ENCODE measurements around the gene STRAP.
A peak's percentile ranks its signal among the peaks of the same experiment; 100 is the strongest.
"Not testable (repeated sequence)": the region's sequence is repeated elsewhere in the genome, so short reads cannot be mapped to it uniquely, and the experiment has no call there.

Gene STRAP

GRCh38 chr12:15896867-15897266 lies 14.7 kb downstream of the STRAP start:
- no peak overlapping the region for H3K4me3 ChIP-seq (replicated peaks; ENCODE audit: low read depth, low read length)
- DNase-seq (ENCODE audit: extremely low read depth, low read depth) = no peak
- TF ChIP-seq, protein P1, sequence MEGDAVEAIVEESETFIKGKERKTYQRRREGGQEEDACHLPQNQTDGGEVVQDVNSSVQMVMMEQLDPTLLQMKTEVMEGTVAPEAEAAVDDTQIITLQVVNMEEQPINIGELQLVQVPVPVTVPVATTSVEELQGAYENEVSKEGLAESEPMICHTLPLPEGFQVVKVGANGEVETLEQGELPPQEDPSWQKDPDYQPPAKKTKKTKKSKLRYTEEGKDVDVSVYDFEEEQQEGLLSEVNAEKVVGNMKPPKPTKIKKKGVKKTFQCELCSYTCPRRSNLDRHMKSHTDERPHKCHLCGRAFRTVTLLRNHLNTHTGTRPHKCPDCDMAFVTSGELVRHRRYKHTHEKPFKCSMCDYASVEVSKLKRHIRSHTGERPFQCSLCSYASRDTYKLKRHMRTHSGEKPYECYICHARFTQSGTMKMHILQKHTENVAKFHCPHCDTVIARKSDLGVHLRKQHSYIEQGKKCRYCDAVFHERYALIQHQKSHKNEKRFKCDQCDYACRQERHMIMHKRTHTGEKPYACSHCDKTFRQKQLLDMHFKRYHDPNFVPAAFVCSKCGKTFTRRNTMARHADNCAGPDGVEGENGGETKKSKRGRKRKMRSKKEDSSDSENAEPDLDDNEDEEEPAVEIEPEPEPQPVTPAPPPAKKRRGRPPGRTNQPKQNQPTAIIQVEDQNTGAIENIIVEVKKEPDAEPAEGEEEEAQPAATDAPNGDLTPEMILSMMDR (IDR thresholded peaks at IDR 0.05; ENCODE audit: low read depth, low read length, missing control alignments) = no peak

DNA sequence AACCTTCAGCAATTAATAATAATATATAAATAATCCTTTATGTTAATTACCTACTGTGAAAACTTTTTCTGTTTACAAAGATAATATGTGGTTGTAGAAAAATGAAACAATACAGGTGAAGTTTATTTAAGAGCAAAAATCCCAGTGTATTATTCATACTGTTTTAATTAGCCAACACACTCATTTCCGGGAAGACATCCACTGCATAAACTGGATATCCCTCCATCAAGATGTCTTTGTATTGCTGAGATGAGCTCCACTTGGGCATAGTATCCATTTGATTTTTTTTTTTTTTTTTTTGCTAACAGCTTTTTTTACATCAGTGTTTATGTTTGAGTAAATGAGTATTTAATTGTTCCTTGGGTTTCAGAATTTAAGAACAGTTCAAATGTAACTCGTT lies 15.2 kb downstream of the STRAP start:
- TF ChIP-seq, protein P1 (IDR thresholded peaks at IDR 0.05; ENCODE audit: low read depth, low read length, missing control alignments) = no peak
- no peak overlapping the region for H3K4me3 ChIP-seq (replicated peaks; ENCODE audit: low read depth, low read length)
- DNase-seq (ENCODE audit: extremely low read depth, low read depth) = no peak

GRCh38 chr12:15899282-15899870 lies 17.2 kb downstream of the STRAP start:
- TF ChIP-seq, protein P1 (IDR thresholded peaks at IDR 0.05; ENCODE audit: low read depth, low read length, missing control alignments) = peak; percentile 47
- DNase-seq (ENCODE audit: extremely low read depth, low read depth) = no peak
- no peak overlapping the region for H3K4me3 ChIP-seq (replicated peaks; ENCODE audit: low read depth, low read length)

DNA sequence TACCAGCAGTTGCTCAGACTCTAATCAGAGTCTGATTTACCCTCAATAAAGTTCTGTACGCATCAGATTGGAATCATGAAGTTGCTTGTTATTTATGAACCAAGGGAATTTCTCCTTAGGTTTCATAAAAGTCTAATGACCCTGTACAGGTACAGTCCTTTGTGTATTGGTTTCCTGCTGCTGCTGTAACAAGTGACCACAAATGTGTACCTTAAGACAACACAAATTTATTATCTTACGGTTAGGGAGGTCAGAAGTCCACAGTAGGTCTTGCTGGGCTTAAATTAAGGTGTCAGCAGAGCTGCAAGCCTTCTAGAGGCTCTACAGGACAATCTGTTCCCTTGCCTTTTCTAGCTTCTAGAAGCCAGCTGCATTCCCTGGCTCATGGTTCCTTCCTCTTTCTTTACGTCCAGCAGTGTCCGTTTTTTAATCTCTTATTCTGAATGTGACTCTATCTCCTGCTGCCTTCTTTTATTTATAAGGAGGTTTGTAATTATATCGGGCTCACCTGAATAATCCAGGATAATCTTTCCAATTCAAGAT lies 22.3 kb downstream of the STRAP start:
- no peak overlapping the region for H3K4me3 ChIP-seq (replicated peaks; ENCODE audit: low read depth, low read length)
- no peak for DNase-seq (ENCODE audit: extremely low read depth, low read depth)
- TF ChIP-seq, protein P1 (IDR thresholded peaks at IDR 0.05; ENCODE audit: low read depth, low read length, missing control alignments) = no peak

- DNase-seq (ENCODE audit: extremely low read depth, low read depth) = no peak
- peak overlapping the region; percentile 67 for H3K4me3 ChIP-seq (replicated peaks; ENCODE audit: low read depth, low read length)
- TF ChIP-seq, protein P1 (IDR thresholded peaks at IDR 0.05; ENCODE audit: low read depth, low read length, missing control alignments) = no peak
Measured at GRCh38 chr12:15910468-15910863, 28.3 kb downstream of the STRAP start.

DNA sequence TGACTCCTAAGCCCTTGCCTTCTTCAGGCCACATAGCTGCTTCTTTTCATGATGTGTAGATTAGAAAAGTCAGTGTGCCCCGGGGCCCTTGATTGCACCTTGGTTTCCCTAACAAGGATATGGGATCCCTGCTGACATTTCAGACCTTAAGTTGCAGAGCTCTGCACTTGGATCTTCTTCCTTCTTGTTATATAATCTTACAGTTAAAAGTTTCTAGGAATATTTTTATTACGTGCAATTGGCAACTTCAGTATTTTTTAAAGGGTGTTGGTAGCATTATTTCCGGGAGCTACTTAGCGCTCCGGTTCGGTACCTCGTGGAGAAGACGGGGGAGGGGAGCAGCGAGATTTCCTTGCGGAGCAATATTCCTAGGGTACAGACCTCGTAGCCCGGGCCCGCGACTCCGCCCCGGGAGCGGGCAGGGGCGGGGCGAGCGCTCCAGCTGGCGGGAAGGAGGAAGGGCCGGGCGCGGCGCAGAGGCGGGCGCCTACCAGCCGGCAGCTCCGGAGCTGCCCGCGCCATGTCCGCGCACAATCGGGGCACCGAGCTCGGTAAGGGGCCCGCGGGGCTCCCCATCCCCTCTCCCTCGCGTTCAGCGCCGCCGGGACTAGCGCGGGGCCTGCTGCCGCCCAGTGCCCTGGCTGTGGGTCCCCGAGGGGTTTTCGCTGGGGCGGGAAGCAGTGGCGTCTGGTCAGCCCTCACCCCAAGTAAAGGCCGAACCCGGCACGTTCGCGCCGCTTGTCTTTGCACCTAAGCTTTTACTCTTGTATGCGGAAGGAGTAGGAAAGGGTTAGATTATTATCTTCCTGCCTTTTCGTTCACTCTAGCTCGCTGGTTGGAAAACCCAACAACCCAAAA lies 28.9 kb downstream of the STRAP start, which contains the start of gene DERA:
TSS of gene DERA (plus strand) at position 469 of the 858 bp plus-strand sequence. CDS start at position 521, 52 bp downstream.
- DNase-seq (ENCODE audit: extremely low read depth, low read depth) = no peak
- TF ChIP-seq, protein P1 (IDR thresholded peaks at IDR 0.05; ENCODE audit: low read depth, low read length, missing control alignments) = no peak
- peak within 1 kb of the TSS; percentile 67 for H3K4me3 ChIP-seq (replicated peaks; ENCODE audit: low read depth, low read length)

GRCh38 chr12:15911931-15912330 lies 29.7 kb downstream of the STRAP start:
- DNase-seq (ENCODE audit: extremely low read depth, low read depth) = not testable (repeated sequence)
- peak overlapping the region; percentile 67 for H3K4me3 ChIP-seq (replicated peaks; ENCODE audit: low read depth, low read length)

- not testable (repeated sequence) for DNase-seq (ENCODE audit: extremely low read depth, low read depth); H3K4me3 ChIP-seq (replicated peaks; ENCODE audit: low read depth, low read length)
Measured at GRCh38 chr12:15914131-15914530, 31.9 kb downstream of the STRAP start.
